ENCODE measurements around the gene TICAM2.

DNA sequence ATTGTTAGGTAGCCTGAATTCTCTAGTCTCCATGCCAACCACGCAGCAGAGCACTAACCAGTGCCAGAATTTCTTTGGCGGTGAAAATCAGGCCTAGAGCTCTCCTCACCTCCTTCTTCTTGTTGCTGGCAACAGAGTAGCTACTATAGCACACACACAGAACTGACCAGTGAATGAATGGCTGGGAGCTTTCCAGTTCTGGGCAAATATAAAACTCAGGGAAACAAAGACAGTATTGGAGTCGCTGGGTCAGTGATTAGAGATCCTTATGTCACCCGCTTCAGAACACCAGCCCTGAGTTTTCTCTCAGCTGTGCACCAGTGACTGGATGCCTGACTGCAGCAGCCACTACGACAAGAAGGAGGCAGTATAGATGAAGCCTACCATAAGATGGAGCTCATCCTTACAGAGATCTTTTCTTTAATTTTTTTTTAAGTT is 30.8 kb downstream of the TICAM2 start:
- TF ChIP-seq POLR2A (IDR thresholded peaks at IDR 0.05; ENCODE audit: low read length) = no peak
- TF ChIP-seq GATA1 (IDR thresholded peaks at IDR 0.05; ENCODE audit: low read depth, low read length) = no peak

Measured in erythroblast (primary cell).